A549 (cell line): ENCODE measurements around the gene ANO6. TPM values are rescaled to one million over a fixed set of nuclear protein-coding genes. Genes with fewer than 3 reads are reported as not detected.

Experiments
- ATAC-seq, 2 experiments: fragments of 200-7000 bp in 1 of 2; fragments of >200 bp in 1 of 2; cut with Nextera tagmentation in 1 of 2; cut with Tn5 transposase in 1 of 2; 3 replicates each; pipeline versions ENCODE4 v1.8.0 to v1.9.1; 2018 to 2020; ENCODE audit warnings: mild to moderate bottlenecking in 1 of 2, moderate library complexity in 1 of 2
- CTCF ChIA-PET: fragments of 300-600 bp; sonication (Branson Sonifier 250); formaldehyde crosslinking; extraction: SDS; loops from one replicate; lab custom pipeline; 2021; ENCODE audit warnings: antibody characterized with exemption, inconsistent platforms; lab: Yijun Ruan, JAX
- POLR2A ChIA-PET: fragments of 350-600 bp; formaldehyde crosslinking; extraction: SDS; loops from one replicate; lab custom pipeline; 2021; ENCODE audit warnings: antibody characterized with exemption, inconsistent platforms; lab: Yijun Ruan, JAX
- DNase-seq, 2 experiments: peaks; one replicate each; pipeline versions ENCODE4 v3.0.0 to v3.0.0-alpha.2; 2011 to 2016; ENCODE audit warnings: low read depth in 1 of 2, low spot score in 1 of 2
- FAIRE-seq: peaks from 2 replicates; lab custom pipeline; 2011; peaks lifted over from hg19 to GRCh38; lab: Jason Lieb, UNC
- H3K27ac ChIP-seq, 2 experiments: fragments of >200 bp; sonication (Bioruptor Twin); formaldehyde crosslinking; 3 replicates each; pipeline ENCODE4 v1.5.1; 2016 to 2017
- H3K4me1 ChIP-seq: fragments of >200 bp; sonication (Bioruptor Twin); formaldehyde crosslinking; 3 replicates; pipeline ENCODE4 v1.6.1; 2016
- H3K4me2 ChIP-seq: fragments of >200 bp; sonication (Bioruptor Twin); formaldehyde crosslinking; 3 replicates; pipeline ENCODE4 v1.6.1; 2016
- H3K4me3 ChIP-seq: fragments of >200 bp; sonication (Bioruptor Twin); formaldehyde crosslinking; 3 replicates; pipeline ENCODE4 v1.5.1; 2016
- H3K9me3 ChIP-seq: fragments of >200 bp; sonication (Bioruptor Twin); formaldehyde crosslinking; 3 replicates; pipeline ENCODE4 v1.6.1; 2016
- BHLHE40 ChIP-seq: IDR thresholded peaks from 2 replicates; pipeline ENCODE4 v1.6.1; 2012; ENCODE audit warnings: low read depth, low read length, inconsistent platforms
- CBX2 ChIP-seq: fragments of 200-600 bp; sonication (generic); IDR thresholded peaks from 2 replicates; pipeline ENCODE4 v1.6.1; 2016; ENCODE audit warnings: low read depth, mild to moderate bottlenecking, borderline replicate concordance
- CHD4 ChIP-seq: fragments of 200-600 bp; sonication (generic); IDR thresholded peaks from 2 replicates; pipeline ENCODE4 v1.6.1; 2016; ENCODE audit warnings: antibody characterized with exemption, mild to moderate bottlenecking, borderline replicate concordance
- EP300 ChIP-seq, 2 experiments: fragments of >200 bp; sonication (Bioruptor Twin); formaldehyde crosslinking; IDR thresholded peaks; 2 replicates in 1 of 2; 3 replicates in 1 of 2; pipeline ENCODE4 v1.6.1; 2016 to 2017
- HDAC2 ChIP-seq: fragments of 200-600 bp; sonication (generic); IDR thresholded peaks from 2 replicates; pipeline ENCODE4 v1.6.1; 2016
- HEYL ChIP-seq: fragments of 250-450 bp; sonication (Bioruptor Pico); IDR thresholded peaks from 2 replicates; pipeline ENCODE4 v1.8.0; 2021; ENCODE audit warnings: mild to moderate bottlenecking, moderate library complexity
- JUN ChIP-seq, 2 experiments: fragments of >200 bp; sonication (Bioruptor Twin); formaldehyde crosslinking; IDR thresholded peaks; 2 replicates in 1 of 2; 3 replicates in 1 of 2; pipeline ENCODE4 v1.6.1; 2016 to 2017
- JUNB ChIP-seq: fragments of >200 bp; sonication (Bioruptor Twin); formaldehyde crosslinking; IDR thresholded peaks from 2 replicates; pipeline ENCODE4 v1.6.1; 2016
- NPAS2 ChIP-seq: fragments of 250-450 bp; sonication (Bioruptor Pico); IDR thresholded peaks from 2 replicates; pipeline ENCODE4 v1.8.0; 2022; ENCODE audit warnings: mild to moderate bottlenecking, moderate library complexity, borderline replicate concordance
- POLR2A ChIP-seq: IDR thresholded peaks from 2 replicates; pipeline ENCODE4 v1.6.1; 2012; ENCODE audit warnings: mild to moderate bottlenecking, low read length
- RCOR1 ChIP-seq: fragments of 150-350 bp; IDR thresholded peaks from 2 replicates; pipeline ENCODE4 v1.6.1; 2014; ENCODE audit warnings: antibody characterized with exemption, low read length, low read depth
- RFX5 ChIP-seq: fragments of 450-650 bp; IDR thresholded peaks from 2 replicates; pipeline ENCODE4 v1.7.1; 2014; ENCODE audit warnings: antibody characterized with exemption, mild to moderate bottlenecking, moderate library complexity
- TFCP2L1 ChIP-seq: fragments of 250-450 bp; sonication (Bioruptor Pico); IDR thresholded peaks from 2 replicates; pipeline ENCODE4 v1.5.0; 2021; ENCODE audit warnings: mild to moderate bottlenecking
- TP53 ChIP-seq: fragments of 250-450 bp; sonication (Bioruptor Pico); IDR thresholded peaks from 2 replicates; pipeline ENCODE4 v1.5.0; 2021; ENCODE audit warnings: mild to moderate bottlenecking, moderate library complexity
- WGBS: methylation state at CpG from one replicate; pipeline ENCODE4 v1.1.6; 2017; ENCODE audit errors: missing lambda C conversion rate; 5-methylcytosine and 5-hydroxymethylcytosine counted together
- polyA plus RNA-seq, 4 experiments: library from polyadenylated mRNA; depleted of rRNA in 3 of 4; stranded (reverse); fragments of >200 nt; fragmentation: RNase III in 1 of 4; extraction: RNeasy Plus Mini Kit Qiagen cat#74134 plus additional on column Dnase treatment in 1 of 4; gene quantifications; 2 replicates in 3 of 4; 3 replicates in 1 of 4; pipeline ENCODE4 v1.2.3, GENCODE V29; 2011 to 2017
- TF ChIP-seq, protein P1 (sequence below): IDR thresholded peaks from 2 replicates; pipeline ENCODE4 v1.6.1; 2012; ENCODE audit warnings: low read depth, borderline replicate concordance
- TF ChIP-seq, protein P2 (sequence below): fragments of >200 bp; sonication (Bioruptor Twin); formaldehyde crosslinking; IDR thresholded peaks from 2 replicates; pipeline ENCODE4 v1.6.1; 2016

Gene ANO6
- polyA plus RNA-seq, 2 of the 4 experiments (the other 2 are of a cell fraction), result 41.7 to 80.0 TPM

DNA sequence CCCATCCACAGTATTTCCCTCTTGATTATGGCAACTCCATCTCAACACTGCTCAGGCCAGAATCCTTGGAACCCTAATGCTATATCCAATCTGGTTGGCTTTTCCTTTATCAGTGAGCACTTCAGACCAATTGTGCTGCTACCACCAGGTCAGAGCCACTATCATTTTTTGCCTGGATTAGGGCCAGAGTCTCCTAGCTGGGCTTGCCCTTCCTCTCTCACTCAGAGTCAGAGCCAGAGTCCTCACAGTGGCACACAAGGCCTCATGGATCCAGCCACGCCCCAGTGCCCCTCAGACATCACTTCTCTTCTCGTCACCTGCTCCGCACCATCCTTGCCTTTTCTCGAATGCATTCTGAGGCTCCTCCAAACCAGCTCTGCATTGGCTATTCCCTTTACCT is 211.1 kb downstream of the ANO6 start:
- CTCF ChIA-PET, result no interaction called here
- Histone ChIP-seq H3K27ac (no peak overlapping the region), H3K9me3 (peaks cover 5% of the 10 kb centered on the region; the same call in 1 of the 3 replicates), H3K4me2 (no peak overlapping the region)
- no peak for DNase-seq
- WGBS, result 96% methylated on average over 4 of the region's 4 CpGs
- no peak for TF ChIP-seq JUNB
- no peak for TF ChIP-seq NPAS2 (CRISPR knock-in tag)
- TF ChIP-seq, protein P1, sequence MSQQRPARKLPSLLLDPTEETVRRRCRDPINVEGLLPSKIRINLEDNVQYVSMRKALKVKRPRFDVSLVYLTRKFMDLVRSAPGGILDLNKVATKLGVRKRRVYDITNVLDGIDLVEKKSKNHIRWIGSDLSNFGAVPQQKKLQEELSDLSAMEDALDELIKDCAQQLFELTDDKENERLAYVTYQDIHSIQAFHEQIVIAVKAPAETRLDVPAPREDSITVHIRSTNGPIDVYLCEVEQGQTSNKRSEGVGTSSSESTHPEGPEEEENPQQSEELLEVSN, result no peak
- TF ChIP-seq EP300 (IDR thresholded peaks at IDR 0.05), result no peak
- no peak for TF ChIP-seq CHD4
- TF ChIP-seq HEYL (CRISPR knock-in tag), result no peak
- TF ChIP-seq, all 56 proteins: peak for 0
- POLR2A ChIA-PET, result no interaction called here
- Histone ChIP-seq H3K4me1 (no peaks in the 10 kb centered on the region), H3K4me3 (no peak overlapping the region)
- FAIRE-seq, result no peak
- ATAC-seq, result no peak

GRCh38 chr12:45429831-45430230 is 213.9 kb downstream of the ANO6 start:
- no peak for FAIRE-seq
- ChIA-PET POLR2A (no interaction called here), CTCF (no interaction called here)
- Histone ChIP-seq H3K4me2 (no peak overlapping the region), H3K9me3 (peaks cover 5% of the 10 kb centered on the region; the same call in 1 of the 3 replicates), H3K4me3 (no peak overlapping the region), H3K27ac (no peak overlapping the region), H3K4me1 (no peaks in the 10 kb centered on the region)
- 98% methylated on average over 1 of the region's 1 CpG for WGBS
- no peak for ATAC-seq
- DNase-seq, result no peak
- TF ChIP-seq, protein P2, sequence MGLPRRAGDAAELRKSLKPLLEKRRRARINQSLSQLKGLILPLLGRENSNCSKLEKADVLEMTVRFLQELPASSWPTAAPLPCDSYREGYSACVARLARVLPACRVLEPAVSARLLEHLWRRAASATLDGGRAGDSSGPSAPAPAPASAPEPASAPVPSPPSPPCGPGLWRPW, result no peak
- TF ChIP-seq CBX2 (no peak), JUN (IDR thresholded peaks at IDR 0.05) (no peak)

GRCh38 chr12:45431126-45431525 is 215.2 kb downstream of the ANO6 start:
- 95% methylated on average over 5 of the region's 5 CpGs for WGBS
- CTCF ChIA-PET, result no interaction called here
- H3K4me3 ChIP-seq, result no peak overlapping the region
- H3K4me2 ChIP-seq, result no peak overlapping the region
- FAIRE-seq (no peak), ATAC-seq (no peak), DNase-seq (no peak)
- POLR2A ChIA-PET, result no interaction called here
- TF ChIP-seq RCOR1, result no peak
- no peak for TF ChIP-seq JUNB
- no peak for TF ChIP-seq POLR2A
- TF ChIP-seq JUN (IDR thresholded peaks at IDR 0.05), result no peak
- TF ChIP-seq TFCP2L1, result no peak
- H3K9me3 ChIP-seq, result peaks cover 5% of the 10 kb centered on the region; the same call in 1 of the 3 replicates
- H3K4me1 ChIP-seq, result no peaks in the 10 kb centered on the region
- H3K27ac ChIP-seq, result no peak overlapping the region

GRCh38 chr12:45432710-45433109 is 216.8 kb downstream of the ANO6 start:
- Histone ChIP-seq H3K9me3 (peaks cover 5% of the 10 kb centered on the region; the same call in 1 of the 3 replicates), H3K4me3 (no peak overlapping the region), H3K27ac (no peak overlapping the region), H3K4me1 (no peaks in the 10 kb centered on the region), H3K4me2 (no peak overlapping the region)
- ATAC-seq (no peak), DNase-seq (no peak), FAIRE-seq (no peak)
- CTCF ChIA-PET, result no interaction called here
- TF ChIP-seq RFX5 (no peak), BHLHE40 (no peak), TP53 (CRISPR knock-in tag) (no peak), CHD4 (no peak)
- TF ChIP-seq, protein P2, result no peak
- POLR2A ChIA-PET, result no interaction called here
- 96% methylated on average over 5 of the region's 5 CpGs for WGBS

GRCh38 chr12:45433441-45433868 is 217.6 kb downstream of the ANO6 start:
- no peak for TF ChIP-seq HDAC2
- no peak for FAIRE-seq
- DNase-seq, result no peak
- H3K4me1 ChIP-seq, result no peaks in the 10 kb centered on the region
- no peak overlapping the region for H3K4me2 ChIP-seq
- ATAC-seq, result no peak
- no peak overlapping the region for H3K27ac ChIP-seq
- H3K9me3 ChIP-seq, result peaks cover 5% of the 10 kb centered on the region; the same call in 1 of the 3 replicates
- no peak overlapping the region for H3K4me3 ChIP-seq
- ChIA-PET CTCF (no interaction called here), POLR2A (no interaction called here)
- 97% methylated on average over 6 of the region's 6 CpGs for WGBS
